GM23338 (cell line): ENCODE results near the gene GCM1. TPM values are rescaled to one million over a fixed set of nuclear protein-coding genes. Genes with fewer than 3 reads are reported as not detected.

Source experiments
- ATAC-seq: fragments of 200-7000 bp; cut with Tn5 transposase; 3 replicates; pipeline ENCODE4 v1.9.1; 2020
- DNase-seq: peaks from one replicate; pipeline ENCODE4 v3.0.0-alpha.2; 2015; ENCODE audit warnings: low spot score
- H2AFZ ChIP-seq: fragments of 200-600 bp; sonication (generic); 2 replicates; pipeline ENCODE4 v1.8.0; 2016; ENCODE audit warnings: antibody characterized with exemption, mild to moderate bottlenecking, moderate library complexity
- H3F3A ChIP-seq: fragments of 200-600 bp; sonication (generic); replicated peaks from 2 replicates; pipeline ENCODE4 v1.8.0; 2017; ENCODE audit warnings: antibody characterized with exemption, mixed run types, low read depth
- H3K27ac ChIP-seq: fragments of 200-600 bp; sonication (generic); 2 replicates; pipeline ENCODE4 v1.6.1; 2016; ENCODE audit warnings: low read depth
- H3K27me3 ChIP-seq: fragments of 200-600 bp; sonication (generic); 2 replicates; pipeline ENCODE4 v1.8.0; 2016; ENCODE audit warnings: mild to moderate bottlenecking, mixed run types, moderate library complexity; ENCODE audit not compliant: insufficient read depth
- H3K36me3 ChIP-seq: fragments of 200-600 bp; sonication (generic); 2 replicates; pipeline ENCODE4 v1.8.0; 2016; ENCODE audit warnings: mild to moderate bottlenecking; ENCODE audit not compliant: insufficient read depth
- H3K4me1 ChIP-seq: fragments of 200-600 bp; sonication (generic); 2 replicates; pipeline ENCODE4 v1.8.0; 2016; ENCODE audit warnings: mild to moderate bottlenecking, moderate library complexity; ENCODE audit not compliant: insufficient read depth
- H3K4me2 ChIP-seq: fragments of 200-600 bp; sonication (generic); 2 replicates; pipeline ENCODE4 v1.7.1; 2017; ENCODE audit warnings: mixed run types
- H3K4me3 ChIP-seq: fragments of 200-600 bp; sonication (generic); 2 replicates; pipeline ENCODE4 v1.6.1; 2016; ENCODE audit warnings: mixed run types
- H3K79me2 ChIP-seq: fragments of 200-600 bp; sonication (generic); replicated peaks from 2 replicates; pipeline ENCODE4 v1.8.0; 2017; ENCODE audit warnings: mild to moderate bottlenecking; ENCODE audit not compliant: insufficient read depth
- H3K9me2 ChIP-seq: fragments of 200-600 bp; sonication (generic); 2 replicates; pipeline ENCODE4 v1.8.0; 2017; ENCODE audit not compliant: insufficient read depth
- H4K20me1 ChIP-seq: fragments of 200-600 bp; sonication (generic); replicated peaks from 2 replicates; pipeline ENCODE4 v1.8.0; 2017; ENCODE audit warnings: mild to moderate bottlenecking; ENCODE audit not compliant: insufficient read depth
- H3K27ac Mint-ChIP-seq: 2 replicates; pipeline ENCODE4 v1.8.0; 2020; ENCODE audit warnings: inconsistent platforms, mild to moderate bottlenecking, moderate library complexity, mixed read lengths
- H3K27me3 Mint-ChIP-seq: 3 replicates; pipeline ENCODE4 v1.8.0; 2022; ENCODE audit warnings: low read depth, mild to moderate bottlenecking, moderate library complexity, mixed read lengths, inconsistent platforms; ENCODE audit not compliant: insufficient read depth, poor library complexity
- H3K36me3 Mint-ChIP-seq: 3 replicates; pipeline ENCODE4 v1.8.0; 2021; ENCODE audit warnings: low read depth, mild to moderate bottlenecking, inconsistent platforms, moderate library complexity, mixed read lengths
- H3K4me1 Mint-ChIP-seq: 3 replicates; pipeline ENCODE4 v1.8.0; 2020; ENCODE audit warnings: mild to moderate bottlenecking, inconsistent platforms, mixed read lengths
- H3K4me3 Mint-ChIP-seq: 3 replicates; pipeline ENCODE4 v1.8.0; 2021; ENCODE audit warnings: moderate library complexity, mild to moderate bottlenecking, inconsistent platforms, mixed read lengths
- H3K9me3 Mint-ChIP-seq: 3 replicates; pipeline ENCODE4 v1.8.0; 2020; ENCODE audit warnings: moderate library complexity, mild to moderate bottlenecking, inconsistent platforms, mixed read lengths
- CREB1 ChIP-seq: fragments of 250-450 bp; sonication (Bioruptor Pico); IDR thresholded peaks from 2 replicates; pipeline ENCODE4 v1.5.0; 2020; ENCODE audit warnings: low read depth, mild to moderate bottlenecking, moderate library complexity
- CTCF ChIP-seq, 2 experiments: fragments of 200-600 bp in 1 of 2; sonication (generic) in 1 of 2; conservative IDR thresholded peaks; 2 replicates each; pipeline versions ENCODE4 v1.5.1 to v1.6.1; 2016 to 2017; ENCODE audit warnings: antibody characterized with exemption in 2 of 2, low read depth in 2 of 2, mild to moderate bottlenecking in 2 of 2, moderate library complexity in 1 of 2
- EZH2phosphoT487 ChIP-seq: fragments of 200-600 bp; sonication (generic); IDR thresholded peaks from one replicate; pipeline ENCODE4 v1.8.1; 2018; ENCODE audit warnings: antibody characterized with exemption; ENCODE audit not compliant: unreplicated experiment
- JUNB ChIP-seq: IDR thresholded peaks from one replicate; pipeline ENCODE4 v1.6.1; 2016; ENCODE audit warnings: antibody characterized with exemption; ENCODE audit not compliant: unreplicated experiment
- NANOG ChIP-seq: IDR thresholded peaks from 2 replicates; pipeline ENCODE4 v1.6.1; 2016; ENCODE audit warnings: antibody characterized with exemption, borderline replicate concordance
- POLR2AphosphoS5 ChIP-seq: IDR thresholded peaks from 2 replicates; pipeline ENCODE4 v1.6.1; 2016; ENCODE audit warnings: antibody characterized with exemption, low read depth
- REST ChIP-seq: IDR thresholded peaks from one replicate; pipeline ENCODE4 v1.6.1; 2018; ENCODE audit warnings: antibody characterized with exemption; ENCODE audit not compliant: unreplicated experiment
- STAT1 ChIP-seq: IDR thresholded peaks from one replicate; pipeline ENCODE4 v1.6.1; 2016; ENCODE audit warnings: antibody characterized with exemption; ENCODE audit not compliant: unreplicated experiment
- ZNF114 ChIP-seq: fragments of 250-450 bp; sonication (Bioruptor Pico); IDR thresholded peaks from 2 replicates; pipeline ENCODE4 v1.5.0; 2020; ENCODE audit warnings: mild to moderate bottlenecking, moderate library complexity
- ZNF331 ChIP-seq: fragments of 250-450 bp; sonication (Bioruptor Pico); IDR thresholded peaks from 2 replicates; pipeline ENCODE4 v1.5.0; 2020; ENCODE audit warnings: low read depth, mild to moderate bottlenecking, moderate library complexity
- ZNF462 ChIP-seq: fragments of 250-450 bp; sonication (Bioruptor Pico); IDR thresholded peaks from 2 replicates; pipeline ENCODE4 v1.5.0; 2020; ENCODE audit warnings: mild to moderate bottlenecking, moderate library complexity
- polyA plus RNA-seq: library from polyadenylated mRNA; unstranded; fragments of >200 nt; fragmentation: Nextera tagmentation; extraction: Ambion mirVana; gene quantifications from 2 replicates; pipeline ENCODE4 v1.2.1, GENCODE V29; 2016
- total RNA-seq: library from RNA; depleted of rRNA; stranded (reverse); fragments of >200 nt; shearing (Covaris generic); gene quantifications from 2 replicates; pipeline ENCODE4 v1.2.3, GENCODE V29; 2014

GCM1 gene
- total and polyA plus RNA-seq, 2 experiments from 2014 or later: not detected

- no peak overlapping the region for H3K4me3 Mint-ChIP-seq
- H3K79me2 ChIP-seq: no peaks in the 10 kb centered on the region
- 0 out of 2 replicates have a peak, but pooled peaks cover 4% of the 10 kb centered on the region for H4K20me1 ChIP-seq
- peaks cover 58% of the 10 kb centered on the region for H3K36me3 Mint-ChIP-seq
- DNase-seq (no peak), ATAC-seq (no peak)
- H3K4me3 ChIP-seq: no peak overlapping the region
- H3K9me2 ChIP-seq: no peaks in the 10 kb centered on the region
- H3K4me1 ChIP-seq: no peaks in the 10 kb centered on the region
- H3K27me3 Mint-ChIP-seq: no peaks in the 10 kb centered on the region
- no peaks in the 10 kb centered on the region for H3K27me3 ChIP-seq
- no peak overlapping the region for H2AFZ ChIP-seq
- H3K27ac ChIP-seq: no peak overlapping the region
- no peaks in the 10 kb centered on the region for H3K4me1 Mint-ChIP-seq
- H3K9me3 Mint-ChIP-seq: no peaks in the 10 kb centered on the region
- H3K27ac Mint-ChIP-seq: no peak overlapping the region
- H3K36me3 ChIP-seq: peaks cover 47% of the 10 kb centered on the region; the same call in 1 of the 2 replicates
- TF ChIP-seq REST (no peak), CTCF (conservative IDR thresholded peaks at IDR 0.05; ENCODE audit: low read depth in 2 of 2) (no peak), ZNF114 (CRISPR knock-in tag) (no peak), JUNB (no peak), STAT1 (no peak), CREB1 (CRISPR knock-in tag) (no peak), POLR2AphosphoS5 (no peak), ZNF331 (CRISPR knock-in tag) (no peak)
- no peaks in the 10 kb centered on the region for H3F3A ChIP-seq
- no peak overlapping the region for H3K4me2 ChIP-seq
These were observed 52.9 kb downstream of the GCM1 start for GRCh38 chr6:53095716-53096115.

- 0 out of 2 replicates have a peak, but pooled peaks cover 4% of the 10 kb centered on the region for H4K20me1 ChIP-seq
- no peak for DNase-seq
- H3K9me2 ChIP-seq: no peaks in the 10 kb centered on the region
- H2AFZ ChIP-seq: no peak overlapping the region
- no peaks in the 10 kb centered on the region for H3K79me2 ChIP-seq
- Mint-ChIP-seq H3K36me3 (peaks cover 58% of the 10 kb centered on the region), H3K4me1 (no peaks in the 10 kb centered on the region), H3K4me3 (no peak overlapping the region), H3K27ac (no peak overlapping the region), H3K9me3 (no peaks in the 10 kb centered on the region), H3K27me3 (no peaks in the 10 kb centered on the region)
- peaks cover 45% of the 10 kb centered on the region; the same call in 1 of the 2 replicates for H3K36me3 ChIP-seq
- H3K4me2 ChIP-seq: no peak overlapping the region
- H3F3A ChIP-seq: no peaks in the 10 kb centered on the region
- no peak overlapping the region for H3K4me3 ChIP-seq
- no peak overlapping the region for H3K27ac ChIP-seq
- H3K27me3 ChIP-seq: no peaks in the 10 kb centered on the region
- no peaks in the 10 kb centered on the region for H3K4me1 ChIP-seq
- ATAC-seq: no peak
- TF ChIP-seq ZNF462 (CRISPR knock-in tag) (no peak), EZH2phosphoT487 (no peak), NANOG (no peak)
These were observed 53.4 kb downstream of the GCM1 start for GRCh38 chr6:53095270-53095669.
